Endodermal cell (in vitro differentiated cells): ENCODE measurements around the gene ACTN1. TPM values are rescaled to one million over a fixed set of nuclear protein-coding genes. Genes with fewer than 3 reads are reported as not detected.
A peak's percentile ranks its signal among the peaks of the same experiment; 100 is the strongest.

Source experiments
- DNase-seq: peaks from one replicate; pipeline ENCODE4 v3.0.0-alpha.2; 2017
- H3K27ac ChIP-seq: 2 replicates; pipeline ENCODE4 v1.5.1; 2013; ENCODE audit warnings: mild to moderate bottlenecking, low read depth, low read length, moderate library complexity
- H3K27me3 ChIP-seq: 2 replicates; pipeline ENCODE4 v1.6.1; 2013; ENCODE audit warnings: mild to moderate bottlenecking, low read length, moderate library complexity; ENCODE audit not compliant: insufficient read depth, control insufficient read depth, poor library complexity, severe bottlenecking
- H3K36me3 ChIP-seq: 2 replicates; pipeline ENCODE4 v1.7.0; 2013; ENCODE audit warnings: mild to moderate bottlenecking, low read length, moderate library complexity; ENCODE audit not compliant: control insufficient read depth, insufficient read depth
- H3K4me1 ChIP-seq: one replicate; pipeline ENCODE4 v1.7.0; 2013; ENCODE audit warnings: low read length; ENCODE audit not compliant: control insufficient read depth, insufficient read depth
- H3K4me3 ChIP-seq: 2 replicates; pipeline ENCODE4 v1.5.1; 2013; ENCODE audit warnings: mild to moderate bottlenecking, low read length, moderate library complexity
- H3K9ac ChIP-seq: 2 replicates; pipeline ENCODE4 v1.6.1; 2013; ENCODE audit warnings: mild to moderate bottlenecking, low read length, moderate library complexity; ENCODE audit not compliant: poor library complexity, severe bottlenecking; ENCODE audit errors: extremely low read depth
- H3K9me3 ChIP-seq: 2 replicates; pipeline ENCODE4 v1.6.1; 2013; ENCODE audit warnings: mild to moderate bottlenecking, low read length, moderate library complexity; ENCODE audit not compliant: control insufficient read depth
- H3K27ac Mint-ChIP-seq: 2 replicates; pipeline ENCODE4 v1.8.0; 2020; ENCODE audit warnings: mixed read lengths
- H3K27me3 Mint-ChIP-seq: 2 replicates; pipeline ENCODE4 v1.8.0; 2021; ENCODE audit warnings: mild to moderate bottlenecking, mixed read lengths; ENCODE audit not compliant: insufficient read depth
- H3K36me3 Mint-ChIP-seq: 2 replicates; pipeline ENCODE4 v1.8.0; 2020; ENCODE audit warnings: low read depth, mixed read lengths
- H3K4me1 Mint-ChIP-seq: 2 replicates; pipeline ENCODE4 v1.8.0; 2020; ENCODE audit warnings: mixed read lengths
- H3K4me3 Mint-ChIP-seq: 2 replicates; pipeline ENCODE4 v1.8.0; 2020; ENCODE audit warnings: mild to moderate bottlenecking, moderate library complexity, mixed read lengths
- H3K9me3 Mint-ChIP-seq: 2 replicates; pipeline ENCODE4 v1.8.0; 2020; ENCODE audit warnings: mild to moderate bottlenecking, mixed read lengths
- WGBS, 2 experiments: methylation state at CpG; one replicate each; pipeline versions ENCODE4 v1.1.5 to v1.1.7; 2013; ENCODE audit warnings: missing lambda C conversion rate in 2 of 2, mixed read lengths in 1 of 2; ENCODE audit not compliant: insufficient coverage in 1 of 2, insufficient read length in 1 of 2; 5-methylcytosine and 5-hydroxymethylcytosine counted together
- total RNA-seq, 2 donors: library from RNA; stranded (reverse); fragmentation: NEBNext Ultra II Directional in 1 of 2; extraction: Animal tissue kit (Norgen Biotek cat#: 25700) in 1 of 2; gene quantifications; 2 replicates in 1 of 2; 3 replicates in 1 of 2; pipeline ENCODE4 v1.2.1, GENCODE V29; 2021
- TF ChIP-seq, protein P1 (sequence below): fragments of 200-600 bp; sonication (generic); conservative IDR thresholded peaks from 2 replicates; pipeline ENCODE4 v1.5.0; 2021; ENCODE audit warnings: antibody characterized with exemption, mild to moderate bottlenecking

ACTN1 gene
- total RNA-seq, 2 donors from 2014 or later: 190 to 275 TPM

DNA sequence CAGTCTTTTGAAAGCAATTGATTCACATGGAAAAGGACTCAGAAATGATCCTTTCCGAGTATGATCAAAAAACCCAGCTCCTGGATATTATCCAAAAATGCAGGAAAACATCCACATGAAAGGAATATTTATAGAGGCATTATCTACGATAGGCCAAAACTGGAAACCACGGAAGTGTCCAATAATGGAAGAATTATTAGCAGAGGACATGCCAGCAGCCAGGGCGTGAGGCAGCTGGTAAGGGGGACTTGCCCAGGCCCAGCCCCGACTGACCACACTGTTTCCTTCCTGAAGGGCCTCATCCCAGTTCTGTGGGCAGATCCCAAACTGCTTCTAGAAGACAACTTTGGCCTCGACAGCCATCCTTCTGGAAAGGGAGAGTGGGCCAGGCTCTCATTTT, 20.5 kb downstream of the ACTN1 start:
- 91 to 97% methylated on average over 6 of the region's 6 CpGs for WGBS, 2 experiments
- no peaks in the 10 kb centered on the region for H3K27me3 Mint-ChIP-seq

DNA sequence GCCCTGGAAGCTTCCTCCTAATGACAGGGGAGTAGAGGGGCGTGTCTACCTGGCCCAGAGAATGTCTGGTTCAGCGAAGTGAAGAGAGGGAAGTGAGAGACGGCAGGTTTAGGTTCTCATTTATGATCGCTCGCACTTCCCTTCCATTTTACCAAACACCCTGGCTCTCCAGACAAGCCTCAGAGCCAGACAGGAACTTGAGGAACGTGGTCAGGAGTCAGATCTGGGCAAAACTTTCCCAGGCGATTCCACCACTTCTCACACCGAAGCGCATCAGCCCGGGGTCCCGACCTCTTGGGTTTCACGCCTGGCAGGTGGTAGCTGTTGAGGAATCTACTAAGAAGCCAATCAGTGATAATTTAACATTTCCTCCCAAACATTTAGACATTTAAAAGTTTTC, 21.3 kb downstream of the ACTN1 start:
- Mint-ChIP-seq H3K9me3 (no peaks in the 10 kb centered on the region), H3K4me1 (peaks cover 54% of the 10 kb centered on the region), H3K36me3 (peaks cover 38% of the 10 kb centered on the region), H3K27ac (no peak overlapping the region), H3K27me3 (no peaks in the 10 kb centered on the region), H3K4me3 (no peak overlapping the region)
- DNase-seq: no peak
- Histone ChIP-seq H3K27ac (no peak overlapping the region), H3K4me1 (peaks cover 7% of the 10 kb centered on the region), H3K9ac (no peak overlapping the region), H3K4me3 (no peak overlapping the region), H3K36me3 (peaks cover 65% of the 10 kb centered on the region), H3K9me3 (no peaks in the 10 kb centered on the region), H3K27me3 (no peaks in the 10 kb centered on the region)
- 91 to 92% methylated on average over 8 to 12 of the region's 12 CpGs for WGBS, 2 experiments
- TF ChIP-seq, protein P1, sequence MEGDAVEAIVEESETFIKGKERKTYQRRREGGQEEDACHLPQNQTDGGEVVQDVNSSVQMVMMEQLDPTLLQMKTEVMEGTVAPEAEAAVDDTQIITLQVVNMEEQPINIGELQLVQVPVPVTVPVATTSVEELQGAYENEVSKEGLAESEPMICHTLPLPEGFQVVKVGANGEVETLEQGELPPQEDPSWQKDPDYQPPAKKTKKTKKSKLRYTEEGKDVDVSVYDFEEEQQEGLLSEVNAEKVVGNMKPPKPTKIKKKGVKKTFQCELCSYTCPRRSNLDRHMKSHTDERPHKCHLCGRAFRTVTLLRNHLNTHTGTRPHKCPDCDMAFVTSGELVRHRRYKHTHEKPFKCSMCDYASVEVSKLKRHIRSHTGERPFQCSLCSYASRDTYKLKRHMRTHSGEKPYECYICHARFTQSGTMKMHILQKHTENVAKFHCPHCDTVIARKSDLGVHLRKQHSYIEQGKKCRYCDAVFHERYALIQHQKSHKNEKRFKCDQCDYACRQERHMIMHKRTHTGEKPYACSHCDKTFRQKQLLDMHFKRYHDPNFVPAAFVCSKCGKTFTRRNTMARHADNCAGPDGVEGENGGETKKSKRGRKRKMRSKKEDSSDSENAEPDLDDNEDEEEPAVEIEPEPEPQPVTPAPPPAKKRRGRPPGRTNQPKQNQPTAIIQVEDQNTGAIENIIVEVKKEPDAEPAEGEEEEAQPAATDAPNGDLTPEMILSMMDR: no peak

More for the DNA sequence above, 20.5 kb downstream of the ACTN1 start:
- Histone ChIP-seq H3K9me3 (no peaks in the 10 kb centered on the region), H3K27ac (no peak overlapping the region), H3K4me1 (peaks cover 7% of the 10 kb centered on the region), H3K4me3 (no peak overlapping the region), H3K36me3 (peaks cover 73% of the 10 kb centered on the region), H3K9ac (no peak overlapping the region), H3K27me3 (no peaks in the 10 kb centered on the region)
- H3K9me3 Mint-ChIP-seq: no peaks in the 10 kb centered on the region
- no peak for DNase-seq
- H3K4me1 Mint-ChIP-seq: peaks cover 56% of the 10 kb centered on the region
- peaks cover 34% of the 10 kb centered on the region for H3K36me3 Mint-ChIP-seq
- no peak overlapping the region for H3K4me3 Mint-ChIP-seq
- no peak overlapping the region for H3K27ac Mint-ChIP-seq
- TF ChIP-seq, protein P1: no peak

GRCh38 chr14:68956724-68957123, 22.4 kb downstream of the ACTN1 start:
- H3K27ac ChIP-seq: no peak overlapping the region

More at GRCh38 chr14:68956724-68957123, 22.4 kb downstream of the ACTN1 start:
- Mint-ChIP-seq H3K27me3 (no peaks in the 10 kb centered on the region), H3K36me3 (peaks cover 36% of the 10 kb centered on the region), H3K4me3 (no peak overlapping the region), H3K27ac (peak overlapping the region; percentile 72), H3K4me1 (peaks cover 51% of the 10 kb centered on the region), H3K9me3 (no peaks in the 10 kb centered on the region)
- peaks cover 70% of the 10 kb centered on the region for H3K36me3 ChIP-seq
- H3K4me1 ChIP-seq: peaks cover 7% of the 10 kb centered on the region
- H3K9me3 ChIP-seq: no peaks in the 10 kb centered on the region
- no peak overlapping the region for H3K4me3 ChIP-seq
- TF ChIP-seq, protein P1: no peak
- WGBS, 2 experiments: 88 to 100% methylated on average over 1 to 3 of the region's 3 CpGs
- no peak overlapping the region for H3K9ac ChIP-seq
- no peak for DNase-seq
- no peaks in the 10 kb centered on the region for H3K27me3 ChIP-seq
